ENCODE results near the gene DYRK2.

The DYRK2 gene

GRCh38 chr12:67665679-67666078 lies 17.1 kb downstream of the DYRK2 start:
- no peak for TF ChIP-seq CTCF (IDR thresholded peaks at IDR 0.05; ENCODE audit: insufficient read depth, low read depth, low read length, missing control alignments)
- DNase-seq (ENCODE audit: low read depth) = no peak
- H3K4me3 ChIP-seq (ENCODE audit: low read depth, low read length) = no peak overlapping the region

- no peak for TF ChIP-seq CTCF (IDR thresholded peaks at IDR 0.05; ENCODE audit: insufficient read depth, low read depth, low read length, missing control alignments)
- no peak for DNase-seq (ENCODE audit: low read depth)
- H3K4me3 ChIP-seq (ENCODE audit: low read depth, low read length) = no peak overlapping the region
These were observed 18.1 kb downstream of the DYRK2 start for GRCh38 chr12:67666605-67667004.

GRCh38 chr12:67667276-67668073 lies 18.9 kb downstream of the DYRK2 start:
- TF ChIP-seq CTCF (IDR thresholded peaks at IDR 0.05; ENCODE audit: insufficient read depth, low read depth, low read length, missing control alignments) = no peak
- H3K4me3 ChIP-seq (ENCODE audit: low read depth, low read length) = no peak overlapping the region
- DNase-seq (ENCODE audit: low read depth) = no peak

- no peak for DNase-seq (ENCODE audit: low read depth)
- TF ChIP-seq CTCF (IDR thresholded peaks at IDR 0.05; ENCODE audit: insufficient read depth, low read depth, low read length, missing control alignments) = no peak
- no peak overlapping the region for H3K4me3 ChIP-seq (ENCODE audit: low read depth, low read length)
These were observed 20.8 kb downstream of the DYRK2 start for GRCh38 chr12:67669217-67669933.

GRCh38 chr12:67669934-67670631 lies 21.5 kb downstream of the DYRK2 start:
- DNase-seq (ENCODE audit: low read depth) = no peak
- TF ChIP-seq CTCF (IDR thresholded peaks at IDR 0.05; ENCODE audit: insufficient read depth, low read depth, low read length, missing control alignments) = no peak
- H3K4me3 ChIP-seq (ENCODE audit: low read depth, low read length) = no peak overlapping the region

- DNase-seq (ENCODE audit: low read depth) = no peak
- no peak for TF ChIP-seq CTCF (IDR thresholded peaks at IDR 0.05; ENCODE audit: insufficient read depth, low read depth, low read length, missing control alignments)
- no peak overlapping the region for H3K4me3 ChIP-seq (ENCODE audit: low read depth, low read length)
These were observed 22.9 kb downstream of the DYRK2 start for GRCh38 chr12:67671419-67671818.

Data from GM12865 (cell line).